Heart left ventricle (tissue), 16 donors: ENCODE data around the gene DDX56. TPM values are rescaled to one million over a fixed set of nuclear protein-coding genes. Genes with fewer than 3 reads are reported as not detected.

Experiments
- ATAC-seq, 4 donors: fragments of 200-7000 bp; cut with Tn5 transposase; one replicate each; pipeline ENCODE4 v1.9.1; 2020 to 2022; ENCODE audit warnings: moderate library complexity in 4 of 4, mild to moderate bottlenecking in 3 of 4, moderate number of reproducible peaks in 1 of 4
- DNase-seq, 5 donors: peaks; one replicate each; pipeline ENCODE4 v3.0.0-alpha.2; 2020
- H3K27ac ChIP-seq, 12 donors: fragments of 200-600 bp; sonication (generic) in 4 of 12; one replicate each; pipeline versions ENCODE4 v1.5.0 to v1.8.0; 2016 to 2022; ENCODE audit warnings: mild to moderate bottlenecking in 2 of 12
- H3K27me3 ChIP-seq, 9 donors: fragments of 200-600 bp; sonication (generic) in 2 of 9; one replicate each; pipeline versions ENCODE4 v1.5.1 to v1.8.0; 2016 to 2022; ENCODE audit warnings: mild to moderate bottlenecking in 3 of 9
- H3K36me3 ChIP-seq, 9 donors: fragments of 200-600 bp; sonication (generic) in 2 of 9; one replicate each; pipeline versions ENCODE4 v1.5.0 to v1.8.0; 2018 to 2022; ENCODE audit warnings: mild to moderate bottlenecking in 2 of 9
- H3K4me1 ChIP-seq, 12 donors: fragments of 200-600 bp; sonication (generic) in 4 of 12; one replicate each; pipeline versions ENCODE4 v1.5.0 to v1.8.0; 2016 to 2022; ENCODE audit warnings: mild to moderate bottlenecking in 3 of 12
- H3K4me3 ChIP-seq, 12 donors: fragments of 200-600 bp; sonication (generic) in 4 of 12; one replicate each; pipeline versions ENCODE4 v1.5.0 to v1.8.0; 2017 to 2022; ENCODE audit warnings: mild to moderate bottlenecking in 9 of 12, moderate library complexity in 4 of 12
- H3K9me3 ChIP-seq, 12 donors: fragments of 200-600 bp; sonication (generic) in 4 of 12; one replicate each; pipeline versions ENCODE4 v1.5.0 to v1.8.0; 2016 to 2022; ENCODE audit warnings: mild to moderate bottlenecking in 1 of 12
- CTCF ChIP-seq, 12 donors: fragments of 200-600 bp; sonication (generic) in 4 of 12; IDR thresholded peaks; one replicate each; pipeline versions ENCODE4 v1.5.0 to v1.8.0; 2018 to 2022; ENCODE audit warnings: antibody characterized with exemption in 12 of 12, mild to moderate bottlenecking in 5 of 12
- POLR2A ChIP-seq, 2 donors: fragments of 450-650 bp; IDR thresholded peaks; one replicate each; pipeline ENCODE4 v1.6.1; 2017; ENCODE audit warnings: antibody characterized with exemption in 2 of 2, mild to moderate bottlenecking in 2 of 2, moderate library complexity in 2 of 2
- WGBS, 4 donors: extraction: QIAGEN DNeasy Blood & Tissue Kit in 2 of 4; methylation state at CpG; one replicate each; pipeline versions ENCODE4 v1.1.5 to v1.1.7; 2013 to 2018; 5-methylcytosine and 5-hydroxymethylcytosine counted together
- intact Hi-C, 10 donors: fragments of 100-400 bp; cut with DNase I; formaldehyde crosslinking; loops; one replicate each; pipeline versions ENCODE4 v1.11.1 to v1.14.2; 2022
- polyA plus RNA-seq, 2 donors: library from polyadenylated mRNA; stranded (reverse); fragments of 200-250 nt; gene quantifications; one replicate each; pipeline ENCODE4 v1.2.3, GENCODE V29; 2013
- total RNA-seq, 9 donors: library from RNA; depleted of rRNA in 2 of 9; stranded (reverse); fragments of >200 nt in 2 of 9; fragmentation: NEBNext Ultra II Directional in 3 of 9; extraction: Animal tissue kit (Norgen Biotek cat#: 25700) in 3 of 9; gene quantifications; one replicate each; pipeline versions ENCODE4 v1.1.0 to v1.2.4, GENCODE V29; 2016 to 2023
- donor health status: ischemic (EF 13 %, LVEDD 7.1; RV severe dilation, severe dysfunction).
- donor health status: healthy with polysubstance abuse.
- donor health status: DM: no; HTN: yes; CAD: no.
- donor health status: DM: no; HTN: no; CAD: no.
- donor health status: ischemic (EF 25% LVEDD 6.9; RV normal size, moderate dysfunction).
- donor health status: ischemic (EF 25% LVEDD 5.7; RV mildly dilated, moderate dysfunction).
- donor health status: healthy.
- donor health status: DM: yes; HTN: yes; CAD: no.
- donor health status: ischemic (EF 35%, LVEDD 5.7; RV mildly dilated, moderate dysfunction).
- donor health status: nonischemic (EF 11% LVEDD 7.7; RV severe dilation, severe dysfunction).
- donor health status: DM: yes; HTN: yes; CAD: no.
- donor health status: PGD.
- donor health status: ischemic (EF 29% LVEDD 5.4; RV normal size, mild dysfunction).
- donor health status: nonischemic (EF 23%, LVEDD 6.1; RV moderate dilation, normal function).

Gene DDX56
- total and polyA plus RNA-seq, 11 donors, result 19.4 to 43.4 (median 28.7) TPM

DNA sequence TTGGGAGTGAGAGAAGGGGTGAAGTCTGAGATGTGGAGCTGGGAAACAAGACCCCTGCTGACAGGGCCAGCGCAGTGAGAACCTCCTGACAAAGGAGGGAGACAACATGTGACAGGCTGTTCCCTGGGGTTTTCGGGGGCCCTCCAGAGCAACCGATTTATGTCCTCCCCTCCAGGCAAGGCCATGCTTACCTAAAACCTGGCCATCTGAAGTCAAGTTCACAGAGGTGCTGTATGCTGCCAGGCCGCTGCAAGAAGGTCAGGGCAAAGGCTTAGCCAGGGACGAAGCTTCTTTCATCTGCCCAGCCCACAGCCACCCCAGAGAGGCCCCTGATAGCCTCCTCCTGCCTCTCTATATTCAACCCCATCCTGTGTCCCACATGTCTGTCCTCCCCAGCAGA is 53.1 kb downstream of the DDX56 start:
- Histone ChIP-seq H3K9me3 (peaks cover 0 to 20% (median 11%) of the 10 kb centered on the region in 12 donors), H3K4me1 (no peaks in the 10 kb centered on the region), H3K36me3 (no peaks in the 10 kb centered on the region), H3K27me3 (no peaks in the 10 kb centered on the region), H3K4me3 (no peak overlapping the region), H3K27ac (no peak overlapping the region)
- no peak for ATAC-seq
- intact Hi-C loops, result no loop called here
- WGBS, 4 donors, result 81 to 89% (median 84%) methylated on average over 5 of the region's 5 CpGs
- DNase-seq, result no peak
- no peak for TF ChIP-seq POLR2A (IDR thresholded peaks at IDR 0.05)
- TF ChIP-seq CTCF (IDR thresholded peaks at IDR 0.05), result no peak

DNA sequence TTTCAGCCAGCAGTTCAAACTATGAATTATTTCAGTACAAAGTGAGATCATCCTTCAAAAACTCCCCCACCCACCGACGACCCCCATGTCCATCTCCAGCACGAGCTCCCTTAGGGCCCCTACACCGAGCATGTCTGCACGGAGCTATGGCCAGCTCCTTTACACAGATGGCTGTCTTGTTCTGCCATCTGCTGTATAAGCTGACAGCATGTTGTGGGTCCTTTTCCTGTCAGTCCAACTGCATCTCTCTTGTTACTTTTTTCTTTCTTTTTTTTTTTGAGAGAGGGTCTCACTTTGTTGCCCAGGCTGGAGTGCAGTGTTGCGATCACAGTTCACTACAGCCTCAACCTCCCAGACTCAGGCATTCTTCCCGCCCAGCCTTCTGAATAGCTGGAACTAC is 54.2 kb downstream of the DDX56 start:
- no peaks in the 10 kb centered on the region for H3K4me1 ChIP-seq
- no peak overlapping the region for H3K4me3 ChIP-seq
- intact Hi-C loops, result no loop called here
- H3K9me3 ChIP-seq, result peaks cover 0 to 10% (median 4%) of the 10 kb centered on the region in 12 donors
- TF ChIP-seq CTCF (IDR thresholded peaks at IDR 0.05), result no peak
- no peak for TF ChIP-seq POLR2A (IDR thresholded peaks at IDR 0.05)
- ATAC-seq (peak in 1 of 4 donors; percentile 57), DNase-seq (no peak)
- no peaks in the 10 kb centered on the region for H3K27me3 ChIP-seq
- no peaks in the 10 kb centered on the region for H3K36me3 ChIP-seq
- WGBS, 4 donors, result 56 to 75% (median 63%) methylated on average over 7 of the region's 7 CpGs
- no peak overlapping the region for H3K27ac ChIP-seq

- Histone ChIP-seq H3K4me3 (no peak overlapping the region), H3K27ac (no peak overlapping the region), H3K27me3 (no peaks in the 10 kb centered on the region), H3K9me3 (peaks cover 0 to 2% (median 0%) of the 10 kb centered on the region in 12 donors), H3K4me1 (no peaks in the 10 kb centered on the region), H3K36me3 (no peaks in the 10 kb centered on the region)
- ATAC-seq, result no peak
- 67 to 79% (median 74%) methylated on average over 3 of the region's 3 CpGs for WGBS, 4 donors
- intact Hi-C loops, result no loop called here
- DNase-seq, result no peak
- TF ChIP-seq POLR2A (IDR thresholded peaks at IDR 0.05) (no peak), CTCF (IDR thresholded peaks at IDR 0.05) (no peak)
These were observed 54.9 kb downstream of the DDX56 start for GRCh38 chr7:44518761-44519160.

DNA sequence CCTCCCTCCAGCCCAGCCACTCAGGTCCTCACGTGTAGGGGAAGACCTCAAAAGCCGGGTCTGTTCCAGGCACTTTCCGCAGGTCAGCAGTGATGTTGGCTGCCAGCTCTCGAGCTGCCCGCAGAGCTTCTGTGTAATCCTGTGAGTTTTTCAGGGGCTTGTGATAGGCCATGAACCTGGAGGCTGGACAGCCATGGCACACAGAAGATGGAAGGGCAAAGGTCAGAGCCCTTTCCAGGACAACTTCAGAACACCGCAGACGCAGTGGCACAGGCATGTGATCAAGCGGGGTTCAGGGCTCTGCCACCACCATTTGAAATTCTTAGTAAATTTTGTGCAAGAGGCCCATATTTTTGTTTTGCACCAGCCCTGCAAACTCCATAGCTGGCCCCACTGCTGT is 56.5 kb downstream of the DDX56 start:
- TF ChIP-seq POLR2A (IDR thresholded peaks at IDR 0.05) (no peak), CTCF (IDR thresholded peaks at IDR 0.05) (no peak)
- intact Hi-C loops, result no loop called here
- ATAC-seq, result no peak
- Histone ChIP-seq H3K36me3 (no peaks in the 10 kb centered on the region), H3K4me3 (no peak overlapping the region), H3K27ac (no peak overlapping the region), H3K27me3 (no peaks in the 10 kb centered on the region), H3K9me3 (no peaks in the 10 kb centered on the region), H3K4me1 (no peaks in the 10 kb centered on the region)
- WGBS, 4 donors, result 83 to 92% (median 89%) methylated on average over 8 of the region's 8 CpGs
- DNase-seq, result no peak

Other genes starting within 250 kb of the DDX56 start
- 100 to 1,000 TPM in 5 of 9 donors, 10 to 100 TPM in 4; 77.5 to 141 (median 104) TPM for gene CAMK2B, start 248.3 kb downstream of the DDX56 start, total RNA-seq
- 100 to 1,000 TPM in 1 of 2 donors, 10 to 100 TPM in 1; 35.7 to 103 TPM for gene CAMK2B, start 248.3 kb downstream of the DDX56 start, polyA plus RNA-seq
- 100 to 1,000 TPM in 4 of 9 donors, 10 to 100 TPM in 5; 59.5 to 133 (median 98.7) TPM for gene NUDCD3, start 83.2 kb downstream of the DDX56 start, total RNA-seq
- 10 to 100 TPM; 16.7 to 54.6 TPM for gene NUDCD3, start 83.2 kb downstream of the DDX56 start, polyA plus RNA-seq
- gene NPC1L1, start 32.6 kb downstream of the DDX56 start, total RNA-seq, result under 1 TPM in 5 of 9 donors, not detected in 4; 0.07 to 0.25 (median 0.14) TPM
- under 1 TPM; 0.03 to 0.11 TPM for gene NPC1L1, start 32.6 kb downstream of the DDX56 start, polyA plus RNA-seq
- 100 to 1,000 TPM in 2 of 9 donors, 10 to 100 TPM in 7; 55.4 to 129 (median 68.9) TPM for gene TMED4, start 8.3 kb upstream of the DDX56 start, total RNA-seq
- 10 to 100 TPM; 48.5 to 49.5 TPM for gene TMED4, start 8.3 kb upstream of the DDX56 start, polyA plus RNA-seq
- 100 to 1,000 TPM; 394 to 789 (median 635) TPM for gene OGDH, start 32.7 kb upstream of the DDX56 start, total RNA-seq
- gene OGDH, start 32.7 kb upstream of the DDX56 start, polyA plus RNA-seq, result 100 to 1,000 TPM; 247 to 519 TPM
- gene ZMIZ2, start 174.9 kb upstream of the DDX56 start, total RNA-seq, result 10 to 100 TPM; 18.5 to 71.5 (median 46.5) TPM
- gene ZMIZ2, start 174.9 kb upstream of the DDX56 start, polyA plus RNA-seq, result 10 to 100 TPM; 44.4 to 45.7 TPM
- gene PPIA, start 222.8 kb upstream of the DDX56 start, total RNA-seq, result 100 to 1,000 TPM; 327 to 924 (median 571) TPM
- 1,000 to 10,000 TPM; 1,197 to 3,804 TPM for gene PPIA, start 222.8 kb upstream of the DDX56 start, polyA plus RNA-seq